ENCODE measurements around the gene CIAO3.
"Not testable (repeated sequence)": the region's sequence is repeated elsewhere in the genome, so short reads cannot be mapped to it uniquely, and the experiment has no call there.

Gene CIAO3

GRCh38 chr16:721765-722540 is 18.8 kb downstream of the CIAO3 start:
- no peak for FAIRE-seq

- no peak for FAIRE-seq
Measured at GRCh38 chr16:720990-721764, 19.6 kb downstream of the CIAO3 start, which contains the start of gene ANTKMT. Gene ANTKMT, plus strand, starts transcription at chr16:721146. Its CDS starts 129 bp downstream, at chr16:721275.

GRCh38 chr16:720447-720989 is 20.3 kb downstream of the CIAO3 start:
- no peak for FAIRE-seq

GRCh38 chr16:719815-720446 is 20.9 kb downstream of the CIAO3 start:
- FAIRE-seq, result no peak

- no peak for FAIRE-seq
Measured at GRCh38 chr16:718922-719321, 21.9 kb downstream of the CIAO3 start.

GRCh38 chr16:718389-718788 is 22.4 kb downstream of the CIAO3 start:
- no peak for FAIRE-seq

- FAIRE-seq, result no peak
Measured at GRCh38 chr16:717450-718245, 23.1 kb downstream of the CIAO3 start.

GRCh38 chr16:716768-717325 is 23.9 kb downstream of the CIAO3 start:
- no peak for FAIRE-seq

- FAIRE-seq, result no peak
Measured at GRCh38 chr16:716200-716568, 24.6 kb downstream of the CIAO3 start.

- no peak for FAIRE-seq
Measured at GRCh38 chr16:715477-716199, 25.2 kb downstream of the CIAO3 start.

- no peak for FAIRE-seq
Measured at GRCh38 chr16:714558-715476, 26.0 kb downstream of the CIAO3 start, which contains the start of gene METRN. Gene METRN, plus strand, starts transcription at chr16:715118. Its CDS starts 172 bp downstream, at chr16:715290.

- no peak for FAIRE-seq
Measured at GRCh38 chr16:714079-714478, 26.7 kb downstream of the CIAO3 start.

GRCh38 chr16:712740-713250 is 28.0 kb downstream of the CIAO3 start:
- FAIRE-seq, result not testable (repeated sequence)

- no peak for FAIRE-seq
Measured at GRCh38 chr16:711548-712320, 29.1 kb downstream of the CIAO3 start.

GRCh38 chr16:711084-711483 is 29.7 kb downstream of the CIAO3 start:
- FAIRE-seq, result no peak

- no peak for FAIRE-seq
Measured at GRCh38 chr16:710500-711075, 30.2 kb downstream of the CIAO3 start.

GRCh38 chr16:709566-710499 is 31.0 kb downstream of the CIAO3 start:
- no peak for FAIRE-seq

- FAIRE-seq, result no peak
Measured at GRCh38 chr16:708959-709358, 31.8 kb downstream of the CIAO3 start.

Data from TTC549 (cell line).